Endothelial cell of hepatic sinusoid (primary cell): ENCODE data around the gene DNAJB8.

Experiments
- in situ Hi-C: cut with HindIII; loops from 2 replicates; pipeline ENCODE4 v1.10.0; 2017; ENCODE audit warnings: low sequenced_read_pairs

DNAJB8 gene

GRCh38 chr3:128484404-128485281 lies 18.0 kb upstream of the DNAJB8 start:
- in situ Hi-C loops, result no loop called here

GRCh38 chr3:128483657-128484403 lies 17.1 kb upstream of the DNAJB8 start:
- in situ Hi-C loops, result no loop called here

- in situ Hi-C loops, result no loop called here
Observed at GRCh38 chr3:128482666-128483656, 16.3 kb upstream of the DNAJB8 start.

- in situ Hi-C loops, result no loop called here
Observed at GRCh38 chr3:128482175-128482574, 15.5 kb upstream of the DNAJB8 start.

GRCh38 chr3:128481438-128481942 lies 14.8 kb upstream of the DNAJB8 start:
- in situ Hi-C loops, result no loop called here

GRCh38 chr3:128480717-128481437 lies 14.2 kb upstream of the DNAJB8 start:
- in situ Hi-C loops, result no loop called here

- in situ Hi-C loops, result no loop called here
Observed at GRCh38 chr3:128480278-128480677, 13.6 kb upstream of the DNAJB8 start.

- in situ Hi-C loops, result no loop called here
Observed at GRCh38 chr3:128479558-128480086, 12.9 kb upstream of the DNAJB8 start.

GRCh38 chr3:128478576-128479506 lies 12.2 kb upstream of the DNAJB8 start:
- in situ Hi-C loops, result no loop called here

GRCh38 chr3:128476659-128477058 lies 10.0 kb upstream of the DNAJB8 start:
- in situ Hi-C loops, result no loop called here

GRCh38 chr3:128475355-128475754 lies 8.7 kb upstream of the DNAJB8 start:
- in situ Hi-C loops, result no loop called here

- in situ Hi-C loops, result loop anchor here (5.0 kb wide), 1 partner anchor 41 kb away; no protein-coding TSS in a partner anchor
Observed at GRCh38 chr3:128473737-128474136, 7.0 kb upstream of the DNAJB8 start.

GRCh38 chr3:128473180-128473519 lies 6.5 kb upstream of the DNAJB8 start:
- in situ Hi-C loops, result loop anchor here (5.0 kb wide), 1 partner anchor 41 kb away; no protein-coding TSS in a partner anchor

- in situ Hi-C loops, result loop anchor here (5.0 kb wide), 1 partner anchor 40 kb away; no protein-coding TSS in a partner anchor
Observed at GRCh38 chr3:128472449-128473179, 5.9 kb upstream of the DNAJB8 start.

- in situ Hi-C loops, result loop anchor here (5.0 kb wide), 1 partner anchor 39 kb away; no protein-coding TSS in a partner anchor
Observed at GRCh38 chr3:128471720-128472119, 5.0 kb upstream of the DNAJB8 start.

- in situ Hi-C loops, result loop anchor here (5.0 kb wide), 1 partner anchor 39 kb away; no protein-coding TSS in a partner anchor
Observed at GRCh38 chr3:128471110-128471509, 4.4 kb upstream of the DNAJB8 start.

- in situ Hi-C loops, result loop anchor here (5.0 kb wide), 1 partner anchor 38 kb away; no protein-coding TSS in a partner anchor
Observed at GRCh38 chr3:128470134-128470899, 3.6 kb upstream of the DNAJB8 start.
